HPDE6-E6E7 (cell line): ENCODE data around the gene PAIP2.
"Not testable (repeated sequence)": the region's sequence is repeated elsewhere in the genome, so short reads cannot be mapped to it uniquely, and the experiment has no call there.

Experiments used
- DNase-seq: peaks from one replicate; pipeline ENCODE4 v3.0.0; 2011; ENCODE audit warnings: missing footprints; ENCODE audit errors: extremely low spot score

PAIP2 gene

GRCh38 chr5:139315056-139315615 is 26.5 kb upstream of the PAIP2 start:
- DNase-seq = no peak

GRCh38 chr5:139335811-139336210 is 5.8 kb upstream of the PAIP2 start:
- no peak for DNase-seq

- no peak for DNase-seq
Measured at GRCh38 chr5:139340051-139340450, 1.6 kb upstream of the PAIP2 start.

- no peak for DNase-seq
Measured at GRCh38 chr5:139341187-139341688, 416 bp upstream of the PAIP2 start.

- DNase-seq = no peak
Measured at GRCh38 chr5:139342423-139342723, 719 bp downstream of the PAIP2 start.

- DNase-seq = no peak
Measured at GRCh38 chr5:139343476-139343875, 1.8 kb downstream of the PAIP2 start.

- DNase-seq = no peak
Measured at GRCh38 chr5:139344177-139344576, 2.5 kb downstream of the PAIP2 start.

GRCh38 chr5:139345442-139345841 is 3.8 kb downstream of the PAIP2 start:
- DNase-seq = not testable (repeated sequence)

GRCh38 chr5:139347863-139348262 is 6.2 kb downstream of the PAIP2 start:
- DNase-seq = not testable (repeated sequence)

- DNase-seq = no peak
Measured at GRCh38 chr5:139354186-139354585, 12.5 kb downstream of the PAIP2 start.

- DNase-seq = not testable (repeated sequence)
Measured at GRCh38 chr5:139355900-139356299, 14.2 kb downstream of the PAIP2 start.

GRCh38 chr5:139358064-139358463 is 16.4 kb downstream of the PAIP2 start:
- DNase-seq = no peak

- no peak for DNase-seq
Measured at GRCh38 chr5:139360384-139360783, 18.7 kb downstream of the PAIP2 start.

- no peak for DNase-seq
Measured at GRCh38 chr5:139361835-139362429, 20.3 kb downstream of the PAIP2 start.

- no peak for DNase-seq
Measured at GRCh38 chr5:139363937-139364336, 22.3 kb downstream of the PAIP2 start.

GRCh38 chr5:139364466-139364865 is 22.8 kb downstream of the PAIP2 start:
- DNase-seq = no peak

GRCh38 chr5:139368613-139369012 is 27.0 kb downstream of the PAIP2 start:
- no peak for DNase-seq

GRCh38 chr5:139369181-139369580 is 27.5 kb downstream of the PAIP2 start:
- no peak for DNase-seq

- DNase-seq = no peak
Measured at GRCh38 chr5:139371482-139372435, 30.1 kb downstream of the PAIP2 start.

GRCh38 chr5:139374909-139375308 is 33.3 kb downstream of the PAIP2 start:
- DNase-seq = no peak

GRCh38 chr5:139376364-139376763 is 34.7 kb downstream of the PAIP2 start:
- no peak for DNase-seq

GRCh38 chr5:139377226-139377625 is 35.6 kb downstream of the PAIP2 start:
- DNase-seq = no peak
